ENCODE data around the gene RNF227.

The RNF227 gene

DNA sequence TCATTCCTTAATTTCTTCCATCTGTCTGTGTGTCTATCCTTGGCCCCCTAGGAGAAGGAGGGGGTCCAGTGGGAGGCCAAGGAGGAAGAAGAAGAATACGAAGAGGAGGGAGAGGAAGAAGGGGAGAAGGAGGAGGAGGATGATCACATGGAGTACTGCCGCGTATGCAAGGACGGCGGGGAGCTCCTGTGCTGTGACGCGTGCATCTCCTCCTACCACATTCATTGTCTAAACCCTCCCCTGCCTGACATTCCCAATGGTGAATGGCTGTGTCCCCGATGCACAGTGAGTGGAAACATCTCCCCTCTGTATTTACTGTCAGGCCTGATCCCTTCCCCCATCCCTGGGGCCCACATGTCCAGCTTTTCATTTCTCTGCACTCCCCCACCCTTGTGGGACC lies 21.2 kb downstream of the RNF227 start:
- no peak for DNase-seq (ENCODE audit: extremely low spot score)
- TF ChIP-seq, protein P1, sequence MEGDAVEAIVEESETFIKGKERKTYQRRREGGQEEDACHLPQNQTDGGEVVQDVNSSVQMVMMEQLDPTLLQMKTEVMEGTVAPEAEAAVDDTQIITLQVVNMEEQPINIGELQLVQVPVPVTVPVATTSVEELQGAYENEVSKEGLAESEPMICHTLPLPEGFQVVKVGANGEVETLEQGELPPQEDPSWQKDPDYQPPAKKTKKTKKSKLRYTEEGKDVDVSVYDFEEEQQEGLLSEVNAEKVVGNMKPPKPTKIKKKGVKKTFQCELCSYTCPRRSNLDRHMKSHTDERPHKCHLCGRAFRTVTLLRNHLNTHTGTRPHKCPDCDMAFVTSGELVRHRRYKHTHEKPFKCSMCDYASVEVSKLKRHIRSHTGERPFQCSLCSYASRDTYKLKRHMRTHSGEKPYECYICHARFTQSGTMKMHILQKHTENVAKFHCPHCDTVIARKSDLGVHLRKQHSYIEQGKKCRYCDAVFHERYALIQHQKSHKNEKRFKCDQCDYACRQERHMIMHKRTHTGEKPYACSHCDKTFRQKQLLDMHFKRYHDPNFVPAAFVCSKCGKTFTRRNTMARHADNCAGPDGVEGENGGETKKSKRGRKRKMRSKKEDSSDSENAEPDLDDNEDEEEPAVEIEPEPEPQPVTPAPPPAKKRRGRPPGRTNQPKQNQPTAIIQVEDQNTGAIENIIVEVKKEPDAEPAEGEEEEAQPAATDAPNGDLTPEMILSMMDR (IDR thresholded peaks at IDR 0.05; ENCODE audit: control extremely low read depth, extremely low read depth, low read depth, missing control alignments), result no peak
- ChIA-PET CTCF (interaction anchor here (1.5 to 4.0 kb wide), 2 partner anchors 12 to 16 kb away, joined by 4 to 14 read pairs; no protein-coding TSS in a partner anchor), POLR2A (no interaction called here)

DNA sequence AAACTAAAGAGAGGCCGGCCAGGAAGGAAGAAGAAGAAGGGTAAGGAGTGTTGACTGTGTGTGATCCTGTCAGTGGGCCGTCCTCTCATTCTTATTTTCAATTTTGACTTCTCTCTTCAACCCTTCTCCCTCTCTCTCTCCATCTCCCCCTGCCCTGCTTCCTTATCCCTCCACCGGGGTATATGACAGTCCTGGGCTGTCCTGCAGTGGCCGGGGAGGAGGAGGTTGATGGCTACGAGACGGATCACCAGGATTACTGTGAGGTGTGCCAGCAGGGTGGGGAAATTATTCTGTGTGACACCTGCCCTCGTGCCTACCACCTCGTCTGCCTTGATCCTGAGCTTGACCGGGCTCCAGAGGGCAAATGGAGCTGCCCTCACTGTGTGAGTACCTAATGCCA lies 21.9 kb downstream of the RNF227 start:
- ChIA-PET POLR2A (no interaction called here), CTCF (interaction anchor here (1.5 kb wide), 1 partner anchor 11 kb away, joined by 4 read pairs; no protein-coding TSS in a partner anchor)
- TF ChIP-seq, protein P1 (IDR thresholded peaks at IDR 0.05; ENCODE audit: control extremely low read depth, extremely low read depth, low read depth, missing control alignments), result no peak
- no peak for DNase-seq (ENCODE audit: extremely low spot score)

DNA sequence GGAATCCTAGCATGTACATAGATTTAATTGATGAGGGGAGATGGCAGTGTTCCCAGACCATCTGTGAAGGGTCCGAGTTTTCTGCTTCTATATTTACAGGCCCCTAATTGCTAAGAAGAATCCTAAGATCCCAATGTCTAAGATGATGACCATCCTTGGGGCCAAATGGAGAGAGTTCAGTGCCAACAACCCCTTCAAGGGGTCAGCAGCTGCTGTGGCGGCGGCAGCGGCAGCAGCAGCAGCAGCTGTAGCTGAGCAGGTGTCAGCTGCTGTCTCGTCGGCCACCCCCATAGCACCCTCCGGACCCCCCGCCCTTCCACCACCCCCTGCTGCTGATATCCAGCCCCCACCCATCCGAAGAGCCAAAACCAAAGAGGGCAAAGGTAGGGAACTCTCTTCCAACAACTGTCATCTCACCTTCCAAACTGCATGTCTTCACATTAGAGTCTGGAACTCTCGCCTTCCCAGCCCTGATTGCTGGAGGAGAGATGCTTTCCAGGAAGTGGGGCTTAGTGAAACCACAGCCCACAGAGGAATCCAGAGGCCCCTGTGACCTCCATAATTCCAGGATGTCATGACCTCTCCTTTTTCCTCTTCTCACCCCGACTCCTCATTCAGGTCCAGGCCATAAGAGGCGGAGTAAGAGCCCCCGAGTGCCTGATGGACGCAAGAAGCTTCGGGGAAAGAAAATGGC lies 22.8 kb downstream of the RNF227 start:
- no peak for DNase-seq (ENCODE audit: extremely low spot score)
- CTCF ChIA-PET, result no interaction called here
- POLR2A ChIA-PET, result no interaction called here

DNA sequence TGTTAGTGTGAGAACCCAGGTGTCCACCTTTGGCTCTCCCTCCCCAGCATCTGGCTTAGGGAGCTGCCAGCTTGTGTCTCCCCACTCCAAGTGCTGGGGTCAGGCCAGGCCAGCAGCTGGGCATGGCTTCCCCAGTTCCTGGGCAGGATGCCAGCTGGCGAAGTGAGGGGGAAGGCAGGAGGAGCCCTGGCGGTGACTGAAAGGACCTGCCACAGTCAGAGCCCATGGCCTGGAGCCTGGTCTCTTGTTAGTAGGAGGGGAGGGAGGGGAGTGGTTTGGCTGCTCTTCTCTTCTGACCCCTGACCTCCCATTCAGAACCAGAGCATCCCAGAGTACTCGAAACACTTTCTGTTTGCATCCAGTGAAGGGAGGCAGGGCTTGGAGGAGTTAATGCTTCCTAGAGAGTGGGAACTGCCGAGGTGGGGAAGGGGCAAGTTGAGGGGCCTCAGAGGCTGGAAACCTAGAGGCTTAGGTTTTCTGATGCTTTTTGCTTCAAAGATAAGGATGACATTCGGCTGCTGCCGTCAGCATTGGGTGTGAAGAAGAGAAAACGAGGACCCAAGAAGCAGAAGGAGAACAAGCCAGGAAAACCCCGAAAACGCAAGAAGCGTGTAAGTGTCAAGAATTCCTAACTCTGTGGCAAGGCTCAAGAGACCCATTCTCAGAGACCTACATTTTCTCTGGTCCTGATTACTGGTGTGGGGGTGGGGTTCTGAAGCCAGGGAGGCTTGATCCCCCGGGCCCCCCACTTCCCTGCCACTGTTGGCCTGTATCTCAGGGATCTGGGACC lies 26.7 kb downstream of the RNF227 start:
- CTCF ChIA-PET, result interaction anchor here (1.2 to 1.3 kb wide), 2 partner anchors 12 to 100 kb away, joined by 3 to 7 read pairs; no protein-coding TSS in a partner anchor

More for the DNA sequence above, 22.8 kb downstream of the RNF227 start:
- TF ChIP-seq, protein P1 (IDR thresholded peaks at IDR 0.05; ENCODE audit: control extremely low read depth, extremely low read depth, low read depth, missing control alignments), result no peak

DNA sequence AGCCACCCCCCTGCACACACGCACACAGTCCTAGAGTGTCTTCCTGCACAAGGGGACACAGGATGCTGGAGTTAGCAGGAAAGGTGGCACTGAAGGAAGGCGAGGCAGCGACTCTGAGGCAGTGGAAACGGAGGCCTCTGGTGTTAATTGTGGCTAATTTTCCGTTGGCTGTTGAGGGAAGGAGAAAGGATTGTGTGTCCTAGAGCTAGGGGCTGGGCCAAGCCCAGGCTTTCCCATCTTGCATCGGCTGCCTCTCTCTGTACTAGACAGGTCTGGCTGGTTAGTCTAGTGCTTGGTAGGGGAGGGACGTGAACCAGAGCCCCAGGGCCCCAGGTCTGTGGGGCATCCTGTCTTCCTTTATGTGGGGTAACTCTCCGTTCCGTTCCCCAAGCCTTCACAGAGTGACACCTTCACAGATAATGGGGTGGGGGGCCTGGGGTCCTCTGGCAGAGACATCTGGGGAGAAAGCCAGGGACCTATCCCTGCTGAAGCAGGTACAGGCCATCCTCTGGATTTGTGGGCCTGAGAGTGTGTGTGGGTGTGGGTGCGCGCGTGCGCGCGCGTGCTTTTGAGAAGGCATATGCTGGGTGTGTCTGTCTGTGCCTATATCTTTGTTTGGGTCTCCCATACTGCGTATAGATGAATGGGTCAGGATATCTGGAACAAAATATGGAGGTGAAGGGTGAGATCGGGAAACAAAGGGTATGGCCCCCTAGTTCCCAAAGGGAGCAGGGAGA lies 27.7 kb downstream of the RNF227 start, which contains the start of gene CHD3:
TSS of gene CHD3 (plus strand) at position 606 of the 737 bp plus-strand sequence. CDS start 212 bp downstream, outside the sequence.
- ChIA-PET CTCF (interaction anchor here (1.2 to 1.3 kb wide), 2 partner anchors 13 to 101 kb away, joined by 3 to 7 read pairs; no protein-coding TSS in a partner anchor), POLR2A (no interaction called here)
- no peak for DNase-seq (ENCODE audit: extremely low spot score)
- TF ChIP-seq, protein P1 (IDR thresholded peaks at IDR 0.05; ENCODE audit: control extremely low read depth, extremely low read depth, low read depth, missing control alignments), result no peak

More for the DNA sequence above, 26.7 kb downstream of the RNF227 start:
- TF ChIP-seq, protein P1 (IDR thresholded peaks at IDR 0.05; ENCODE audit: control extremely low read depth, extremely low read depth, low read depth, missing control alignments), result no peak
- DNase-seq (ENCODE audit: extremely low spot score), result no peak
- POLR2A ChIA-PET, result no interaction called here

All from GM10248 (cell line).